ENCODE measurements around the gene YY1.

DNA sequence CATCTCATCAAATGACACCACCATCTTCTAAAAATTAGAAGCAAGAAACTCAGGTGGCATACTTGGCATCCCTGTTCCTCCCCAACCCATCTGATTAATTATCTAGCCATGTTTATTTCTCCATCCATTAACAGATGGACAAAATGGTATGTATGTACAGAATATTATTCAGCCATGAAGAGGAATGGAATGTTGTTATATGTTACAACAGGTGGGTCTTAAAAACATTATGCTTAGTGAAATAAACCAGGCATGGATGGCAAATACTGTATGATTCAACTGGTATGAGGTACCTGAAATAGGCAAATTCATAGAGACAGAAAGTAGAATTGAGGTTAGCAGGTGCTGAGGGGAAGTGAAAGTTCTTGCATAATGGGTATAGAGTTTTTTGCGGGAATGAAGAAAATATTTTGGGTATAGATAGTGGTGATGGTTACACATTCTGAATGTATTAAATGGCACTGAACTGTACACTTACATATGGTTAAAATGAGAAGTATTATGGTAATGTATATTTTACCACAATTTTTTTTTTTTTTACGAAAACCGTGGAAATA, 17.5 kb downstream of the YY1 start:
- no peak for TF ChIP-seq CTCF (IDR thresholded peaks at IDR 0.05)
- TF ChIP-seq POLR2AphosphoS5 (IDR thresholded peaks at IDR 0.05): no peak

All from upper lobe of left lung (tissue), 4 donors.